Neural progenitor cell (in vitro differentiated cells): Measurements from ENCODE around the gene ABCG2.

Experiments
- CTCF ChIP-seq: fragments of 200-600 bp; sonication (generic); IDR thresholded peaks from 2 replicates; pipeline ENCODE4 v1.5.1; 2017; ENCODE audit warnings: antibody characterized with exemption, mild to moderate bottlenecking
- EZH2phosphoT487 ChIP-seq: fragments of 200-600 bp; sonication (generic); IDR thresholded peaks from 2 replicates; pipeline ENCODE4 v1.6.1; 2017; ENCODE audit warnings: antibody characterized with exemption

- no peak for TF ChIP-seq CTCF
- TF ChIP-seq EZH2phosphoT487, result peak; percentile 41
These were observed 4.2 kb upstream of the ABCG2 start for GRCh38 chr4:88162626-88163025.
